ENCODE results near the gene HES1. TPM values are rescaled to one million over a fixed set of nuclear protein-coding genes. Genes with fewer than 3 reads are reported as not detected.
"Not testable (repeated sequence)": the region's sequence is repeated elsewhere in the genome, so short reads cannot be mapped to it uniquely, and the experiment has no call there.

The HES1 gene
- polyA plus RNA-seq, 1 donor from 2014 or later, result 0.25 TPM

GRCh38 chr3:194126790-194127189 is 9.2 kb upstream of the HES1 start:
- Histone ChIP-seq H3K9me3 (ENCODE audit: low read length) (no peaks in the 10 kb centered on the region), H4K20me1 (ENCODE audit: insufficient read depth) (no peaks in the 10 kb centered on the region), H3K9ac (ENCODE audit: low read length) (no peak overlapping the region), H3K27me3 (ENCODE audit: insufficient read depth, low read depth, low read length) (no peaks in the 10 kb centered on the region), H3F3A (ENCODE audit: insufficient read depth, low read length, poor library complexity, severe bottlenecking) (no peaks in the 10 kb centered on the region), H3K27ac (ENCODE audit: low read length) (no peak overlapping the region), H3K9me2 (ENCODE audit: insufficient read depth, low read length) (no peaks in the 10 kb centered on the region), H3K4me2 (ENCODE audit: low read length) (no peak overlapping the region), H3K4me3 (ENCODE audit: low read length) (no peak overlapping the region), H3K79me2 (replicated peaks; ENCODE audit: insufficient read depth, low read length) (no peaks in the 10 kb centered on the region), H3K36me3 (ENCODE audit: insufficient read depth, low read length) (no peaks in the 10 kb centered on the region), H2AFZ (ENCODE audit: low read depth, low read length) (no peak overlapping the region)
- TF ChIP-seq RAD21 (conservative IDR thresholded peaks at IDR 0.05) (no peak), SMC3 (conservative IDR thresholded peaks at IDR 0.05; ENCODE audit: poor library complexity) (no peak), CTCF (IDR thresholded peaks at IDR 0.05; ENCODE audit: poor library complexity, severe bottlenecking) (no peak), EZH2 (IDR thresholded peaks at IDR 0.05; ENCODE audit: borderline replicate concordance, insufficient read depth, low read length, poor library complexity, severe bottlenecking) (no peak), POLR2AphosphoS5 (IDR thresholded peaks at IDR 0.05) (no peak), MXI1 (conservative IDR thresholded peaks at IDR 0.05; ENCODE audit: poor library complexity, severe bottlenecking) (no peak), REST (IDR thresholded peaks at IDR 0.05; ENCODE audit: borderline replicate concordance) (no peak), TAF1 (IDR thresholded peaks at IDR 0.05; ENCODE audit: low read depth) (no peak), EP300 (conservative IDR thresholded peaks at IDR 0.05; ENCODE audit: poor library complexity, severe bottlenecking) (no peak)

GRCh38 chr3:194128202-194128918 is 7.6 kb upstream of the HES1 start:
- Histone ChIP-seq H3F3A (ENCODE audit: insufficient read depth, low read length, poor library complexity, severe bottlenecking) (no peaks in the 10 kb centered on the region), H3K79me2 (replicated peaks; ENCODE audit: insufficient read depth, low read length) (no peaks in the 10 kb centered on the region), H3K9ac (ENCODE audit: low read length) (no peak overlapping the region), H4K20me1 (ENCODE audit: insufficient read depth) (no peaks in the 10 kb centered on the region), H3K27ac (ENCODE audit: low read length) (no peak overlapping the region), H3K4me3 (ENCODE audit: low read length) (no peak overlapping the region), H3K36me3 (ENCODE audit: insufficient read depth, low read length) (no peaks in the 10 kb centered on the region), H3K9me2 (ENCODE audit: insufficient read depth, low read length) (no peaks in the 10 kb centered on the region), H2AFZ (ENCODE audit: low read depth, low read length) (no peak overlapping the region), H3K9me3 (ENCODE audit: low read length) (no peaks in the 10 kb centered on the region), H3K27me3 (ENCODE audit: insufficient read depth, low read depth, low read length) (peaks cover 10% of the 10 kb centered on the region), H3K4me2 (ENCODE audit: low read length) (no peak overlapping the region)
- no peak for TF ChIP-seq POLR2AphosphoS5 (IDR thresholded peaks at IDR 0.05)
- TF ChIP-seq EP300 (conservative IDR thresholded peaks at IDR 0.05; ENCODE audit: poor library complexity, severe bottlenecking), result no peak
- no peak for TF ChIP-seq MXI1 (conservative IDR thresholded peaks at IDR 0.05; ENCODE audit: poor library complexity, severe bottlenecking)
- TF ChIP-seq RAD21 (conservative IDR thresholded peaks at IDR 0.05), result no peak
- no peak for TF ChIP-seq CTCF (IDR thresholded peaks at IDR 0.05; ENCODE audit: poor library complexity, severe bottlenecking)
- no peak for TF ChIP-seq SMC3 (conservative IDR thresholded peaks at IDR 0.05; ENCODE audit: poor library complexity)
- no peak for TF ChIP-seq TAF1 (IDR thresholded peaks at IDR 0.05; ENCODE audit: low read depth)
- TF ChIP-seq EZH2 (IDR thresholded peaks at IDR 0.05; ENCODE audit: borderline replicate concordance, insufficient read depth, low read length, poor library complexity, severe bottlenecking), result no peak

GRCh38 chr3:194128919-194129295 is 7.0 kb upstream of the HES1 start:
- not testable (repeated sequence) for H3K9me2 ChIP-seq (ENCODE audit: insufficient read depth, low read length); H4K20me1 ChIP-seq (ENCODE audit: insufficient read depth); H3K9ac ChIP-seq (ENCODE audit: low read length); H3K4me2 ChIP-seq (ENCODE audit: low read length); H3K36me3 ChIP-seq (ENCODE audit: insufficient read depth, low read length); H3K4me3 ChIP-seq (ENCODE audit: low read length); H3K79me2 ChIP-seq (replicated peaks; ENCODE audit: insufficient read depth, low read length); H3F3A ChIP-seq (ENCODE audit: insufficient read depth, low read length, poor library complexity, severe bottlenecking); H2AFZ ChIP-seq (ENCODE audit: low read depth, low read length); H3K9me3 ChIP-seq (ENCODE audit: low read length); H3K27ac ChIP-seq (ENCODE audit: low read length)
- H3K27me3 ChIP-seq (ENCODE audit: insufficient read depth, low read depth, low read length), result peaks cover 15% of the 10 kb centered on the region

Measured in neural cell (in vitro differentiated cells).